ENCODE measurements around the gene MAPT.

DNA sequence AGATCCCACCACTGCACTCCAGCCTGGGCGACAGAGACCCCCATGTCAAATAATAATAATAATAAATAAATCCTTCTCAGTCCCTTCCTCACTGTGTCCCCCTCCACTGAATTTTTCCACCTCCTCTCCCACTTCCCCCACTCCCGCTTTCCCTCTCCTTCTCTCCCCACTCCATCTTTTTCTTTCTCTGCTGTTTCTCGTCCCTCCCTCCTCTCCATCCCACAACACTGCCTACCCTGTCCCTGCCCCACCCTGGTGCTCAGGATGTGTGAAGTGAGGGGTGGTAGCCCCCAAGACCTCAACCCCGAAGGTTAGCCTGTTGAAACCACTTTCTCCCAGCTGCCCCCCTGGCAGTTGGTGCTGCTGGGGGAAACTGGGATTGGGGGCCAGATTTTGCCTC, 70.3 kb downstream of the MAPT start:
- TF ChIP-seq, protein P1, sequence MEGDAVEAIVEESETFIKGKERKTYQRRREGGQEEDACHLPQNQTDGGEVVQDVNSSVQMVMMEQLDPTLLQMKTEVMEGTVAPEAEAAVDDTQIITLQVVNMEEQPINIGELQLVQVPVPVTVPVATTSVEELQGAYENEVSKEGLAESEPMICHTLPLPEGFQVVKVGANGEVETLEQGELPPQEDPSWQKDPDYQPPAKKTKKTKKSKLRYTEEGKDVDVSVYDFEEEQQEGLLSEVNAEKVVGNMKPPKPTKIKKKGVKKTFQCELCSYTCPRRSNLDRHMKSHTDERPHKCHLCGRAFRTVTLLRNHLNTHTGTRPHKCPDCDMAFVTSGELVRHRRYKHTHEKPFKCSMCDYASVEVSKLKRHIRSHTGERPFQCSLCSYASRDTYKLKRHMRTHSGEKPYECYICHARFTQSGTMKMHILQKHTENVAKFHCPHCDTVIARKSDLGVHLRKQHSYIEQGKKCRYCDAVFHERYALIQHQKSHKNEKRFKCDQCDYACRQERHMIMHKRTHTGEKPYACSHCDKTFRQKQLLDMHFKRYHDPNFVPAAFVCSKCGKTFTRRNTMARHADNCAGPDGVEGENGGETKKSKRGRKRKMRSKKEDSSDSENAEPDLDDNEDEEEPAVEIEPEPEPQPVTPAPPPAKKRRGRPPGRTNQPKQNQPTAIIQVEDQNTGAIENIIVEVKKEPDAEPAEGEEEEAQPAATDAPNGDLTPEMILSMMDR (IDR thresholded peaks at IDR 0.05), result no peak
- no peak for TF ChIP-seq POLR2A (IDR thresholded peaks at IDR 0.05)
